ENCODE data around the gene SIGLEC1. TPM values are rescaled to one million over a fixed set of nuclear protein-coding genes. Genes with fewer than 3 reads are reported as not detected.
A peak's percentile ranks its signal among the peaks of the same experiment; 100 is the strongest.

The SIGLEC1 gene
- total RNA-seq, 1 experiment from 2014 or later = 0.17 TPM

- CTCF ChIA-PET = interaction anchor here (0.6 to 2.7 kb wide), 23 partner anchors 9 to 1000 kb away, joined by 3 to 69 read pairs (median 5); partner anchors contain the start of genes ADISSP, CENPB and SPEF1
- H3K27ac ChIP-seq (ENCODE audit: low read depth, low read length) = no peak overlapping the region
- H4K20me1 ChIP-seq (ENCODE audit: insufficient read depth) = no peaks in the 10 kb centered on the region
- no peaks in the 10 kb centered on the region for H3K9me2 ChIP-seq (ENCODE audit: insufficient read depth)
- no peak overlapping the region for H2AFZ ChIP-seq (ENCODE audit: low read depth, low read length, poor library complexity, severe bottlenecking)
- H3K4me3 ChIP-seq (replicated peaks in 1 of 2; ENCODE audit: low read depth in 1 of 2, low read length in 2 of 2) = no peak overlapping the region
- intact Hi-C loops (cut with micrococcal nuclease) = loop anchor here (1.0 kb wide), 2 partner anchors 35 to 148 kb away; no protein-coding TSS in a partner anchor
- no TSS peak for BruUV-seq (replicated peaks)
- POLR2A ChIA-PET = interaction anchor here (1.0 kb wide), 1 partner anchor 34 kb away, joined by 3 read pairs; no protein-coding TSS in a partner anchor
- RAD21 ChIA-PET (ENCODE audit: low non-redundant PET in 1 of 2, low total read pairs in 2 of 2, uncharacterized antibody in 2 of 2, unreplicated experiment in 2 of 2) = interaction anchor here (0.7 to 1.6 kb wide), 4 partner anchors 34 to 147 kb away, joined by 3 to 10 read pairs (median 6); no protein-coding TSS in a partner anchor
- no peaks in the 10 kb centered on the region for H3K9me3 ChIP-seq (ENCODE audit: control insufficient read depth in 1 of 2, insufficient read depth in 1 of 2, low read depth in 1 of 2, low read length in 2 of 2)
- no peaks in the 10 kb centered on the region for H3K36me3 ChIP-seq (ENCODE audit: control insufficient read depth in 1 of 2, insufficient read depth in 2 of 2, low read length in 2 of 2)
- ATAC-seq = peak; percentile 84
- H3K4me1 ChIP-seq (ENCODE audit: control insufficient read depth in 1 of 2, insufficient read depth in 2 of 2, low read length in 2 of 2) = peaks cover 0 to 13% of the 10 kb centered on the region in 2 experiments; a peak in 3 of 4 replicates
- no peaks in the 10 kb centered on the region for H3K79me2 ChIP-seq (ENCODE audit: insufficient read depth, low read length)
- no peaks in the 10 kb centered on the region for H3K27me3 ChIP-seq (ENCODE audit: insufficient read depth, low read length)
- no peak overlapping the region for H3K9ac ChIP-seq (ENCODE audit: low read length)
- peak overlapping the region; percentile 5; the same call in 1 of the 2 replicates for H3K4me2 ChIP-seq (ENCODE audit: low read length)
- peak; percentile 16 for DNase-seq (ENCODE audit: low read depth, low spot score)
- TF ChIP-seq CTCF (IDR thresholded peaks at IDR 0.05 in 2 of 3, conservative IDR thresholded peaks at IDR 0.05 in 1 of 3; ENCODE audit: borderline replicate concordance in 1 of 3, insufficient read depth in 1 of 3, low read depth in 2 of 3, low read length in 2 of 3) = peak; percentile 93 to 99 (median 96)
- peak; percentile 43 for TF ChIP-seq YY1 (IDR thresholded peaks at IDR 0.05; ENCODE audit: extremely low read depth, insufficient replicate concordance, low read depth, low read length)
- TF ChIP-seq FOSL1 (IDR thresholded peaks at IDR 0.05; ENCODE audit: low read depth) = no peak
- peak; percentile 15 for TF ChIP-seq ZBTB33 (IDR thresholded peaks at IDR 0.05; ENCODE audit: extremely low read depth, insufficient replicate concordance, low read length)
- peak; percentile 84 for TF ChIP-seq RAD21 (IDR thresholded peaks at IDR 0.05; ENCODE audit: low read depth)
Observed at GRCh38 chr20:3710703-3711483, 1.5 kb downstream of the SIGLEC1 start.
